ENCODE results near the gene UMPS.
"Not testable (repeated sequence)": the region's sequence is repeated elsewhere in the genome, so short reads cannot be mapped to it uniquely, and the experiment has no call there.

Gene UMPS

DNA sequence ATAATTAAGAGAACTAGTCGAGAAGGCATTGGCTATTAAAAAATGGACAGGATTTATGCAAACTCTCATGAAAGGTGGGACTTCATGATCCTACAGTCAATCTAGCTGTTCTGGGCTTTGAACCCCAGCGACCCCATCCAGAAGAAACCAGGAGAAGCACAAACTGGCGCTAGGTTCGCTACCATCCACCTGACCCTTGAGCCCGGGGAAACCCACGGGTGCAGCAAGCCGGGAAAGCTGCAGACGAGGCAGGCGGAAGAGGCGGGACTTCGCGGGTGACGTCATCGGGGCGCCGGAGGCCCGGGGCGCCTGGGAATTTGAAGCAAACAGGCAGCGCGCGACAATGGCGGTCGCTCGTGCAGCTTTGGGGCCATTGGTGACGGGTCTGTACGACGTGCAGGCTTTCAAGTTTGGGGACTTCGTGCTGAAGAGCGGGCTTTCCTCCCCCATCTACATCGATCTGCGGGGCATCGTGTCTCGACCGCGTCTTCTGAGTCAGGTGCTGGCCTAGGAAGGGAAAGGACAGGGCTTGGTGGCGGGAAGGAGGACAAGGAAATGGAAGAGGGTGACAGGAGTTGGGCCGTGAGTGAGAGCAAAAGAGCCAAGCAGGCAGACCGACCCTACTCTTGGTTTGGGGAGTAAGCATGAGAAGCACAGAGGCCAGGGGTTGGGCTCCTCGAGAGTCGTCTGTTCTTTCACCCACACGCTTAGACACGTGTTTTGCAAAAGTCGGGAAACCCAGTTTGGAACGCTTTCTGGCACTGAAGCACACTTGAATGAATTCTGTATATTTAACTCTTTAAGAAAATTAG, at the start of gene UMPS:
Gene UMPS, plus strand, starts transcription at position 324 of the 812 bp plus-strand sequence. Its CDS starts 20 bp downstream, at position 344.
- peak; percentile 73 to 84 for DNase-seq

DNA sequence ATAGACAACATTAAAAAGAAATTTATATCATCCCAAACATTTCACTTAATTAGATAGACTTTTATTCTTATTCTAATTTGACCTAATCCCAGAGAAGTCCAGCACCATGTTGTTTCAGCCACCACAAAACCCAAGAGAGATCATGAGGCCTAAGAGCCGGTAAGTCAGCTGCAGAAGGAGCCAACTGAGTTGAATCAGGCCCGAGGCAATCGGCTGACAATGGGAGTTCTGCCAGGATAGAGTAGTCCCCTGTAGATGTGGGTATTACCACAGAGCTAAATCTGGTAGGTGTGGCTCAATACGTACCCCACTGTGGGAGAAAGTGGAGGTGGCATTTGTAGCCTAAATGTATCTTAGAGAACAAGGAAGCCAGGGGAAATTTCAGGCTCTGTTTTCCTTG, 49.7 kb upstream of the UMPS start:
- DNase-seq: no peak

DNA sequence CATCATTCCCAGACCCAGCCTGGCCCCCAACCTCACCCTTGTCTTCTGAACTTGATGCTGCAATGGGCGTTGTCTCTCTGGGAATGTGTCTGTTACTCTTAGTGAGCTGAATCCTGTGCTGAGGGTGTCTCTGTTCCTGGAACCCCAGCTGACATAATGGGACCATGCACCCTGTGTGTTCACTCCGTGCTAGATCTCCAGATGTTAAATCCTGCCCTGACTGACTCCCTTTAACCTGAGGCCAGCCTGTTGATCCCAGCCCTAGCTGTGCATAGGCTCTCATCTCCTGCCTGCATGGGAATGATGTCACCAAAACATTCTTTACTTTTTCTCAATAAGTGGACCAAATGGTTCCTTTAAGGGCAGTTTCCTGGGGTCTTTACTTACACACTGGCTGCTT, 48.0 kb upstream of the UMPS start:
- DNase-seq: no peak

DNA sequence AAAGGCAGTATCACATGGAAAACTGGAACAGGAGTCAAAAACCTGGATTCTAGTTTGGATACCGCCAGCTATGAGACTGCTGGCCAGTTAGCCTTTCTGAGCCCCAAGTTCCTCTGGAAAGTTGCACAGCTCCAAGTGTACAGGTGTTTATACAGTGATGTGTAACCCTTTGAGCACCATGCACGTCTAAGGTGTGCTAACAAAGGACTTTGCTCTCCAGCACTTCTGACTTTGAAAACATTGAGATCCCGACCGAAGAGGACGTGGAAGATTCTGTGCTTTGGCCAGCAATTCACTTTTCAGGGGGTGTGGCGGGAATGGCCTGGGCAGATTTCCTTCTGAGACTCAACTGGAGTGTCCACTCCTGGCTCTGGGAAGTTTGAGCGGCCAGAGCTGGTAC, 45.8 kb upstream of the UMPS start:
- no peak for DNase-seq

DNA sequence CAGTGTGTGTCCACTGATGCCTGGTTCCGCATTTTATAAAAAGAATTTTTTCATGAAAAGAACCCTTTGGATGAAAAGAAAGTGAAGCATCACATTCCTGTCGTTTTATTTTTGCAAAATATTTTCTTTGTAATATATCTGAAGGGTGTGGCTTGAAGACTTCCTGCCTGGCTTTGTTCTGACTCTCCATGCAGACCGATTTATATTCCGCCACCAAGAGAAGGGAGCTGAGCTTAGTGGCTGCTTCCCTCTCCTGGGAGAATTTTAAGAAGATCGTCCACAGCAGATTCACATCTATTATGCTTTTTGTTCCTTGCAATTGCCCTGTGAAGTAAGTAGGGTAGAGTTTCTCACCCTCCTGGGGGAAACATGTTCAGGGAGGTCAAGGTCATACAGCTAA, 45.2 kb upstream of the UMPS start:
- no peak for DNase-seq

DNA sequence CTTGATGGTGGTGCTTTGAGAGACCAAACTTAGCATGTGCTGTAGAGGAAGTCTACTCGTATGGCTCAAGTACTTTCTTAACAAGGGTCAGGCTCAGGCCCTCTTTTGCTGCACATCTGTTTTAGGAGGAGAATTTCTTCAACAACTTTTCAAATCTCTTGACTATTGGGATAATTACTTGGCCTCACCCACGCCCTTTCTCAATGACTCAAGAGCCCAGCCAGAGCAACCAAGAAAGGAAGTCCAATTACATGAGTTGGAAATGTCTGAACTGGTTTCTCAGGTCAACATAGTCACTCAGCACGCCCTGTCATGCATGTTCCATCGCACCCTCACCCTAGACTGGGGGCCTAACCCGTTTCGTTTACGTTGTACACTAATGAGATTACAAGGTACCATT, 44.8 kb upstream of the UMPS start:
- no peak for DNase-seq

DNA sequence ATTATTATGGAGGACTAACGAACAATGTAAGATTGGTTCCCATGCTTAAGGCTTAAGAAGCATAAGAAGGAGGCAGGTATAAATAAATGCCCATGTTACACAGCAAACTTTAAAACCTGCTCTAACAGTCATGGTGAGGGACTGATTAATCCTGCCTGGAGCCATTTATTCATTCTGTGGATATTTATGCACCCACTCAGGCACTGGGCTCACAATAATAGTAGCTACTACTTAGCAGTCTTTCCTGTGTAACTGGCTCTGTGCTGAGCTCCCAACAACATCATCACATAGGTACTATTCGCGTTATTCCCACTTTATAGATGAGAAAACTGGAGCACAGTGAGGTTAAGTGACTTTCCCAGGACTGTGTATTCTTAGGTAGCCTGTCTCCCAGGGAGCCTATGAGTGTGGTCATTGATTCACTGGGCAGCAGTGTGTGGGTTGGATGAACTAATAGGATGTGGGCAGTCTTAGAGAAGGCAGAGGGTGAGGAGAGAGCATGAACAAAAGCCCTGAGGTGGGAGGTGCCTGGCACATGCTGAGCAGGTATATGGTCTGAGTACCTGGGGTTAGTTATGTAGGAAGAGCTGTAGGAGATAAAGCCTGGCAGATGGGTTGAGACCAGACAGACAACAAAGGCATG, 44.1 kb upstream of the UMPS start:
- DNase-seq: no peak

DNA sequence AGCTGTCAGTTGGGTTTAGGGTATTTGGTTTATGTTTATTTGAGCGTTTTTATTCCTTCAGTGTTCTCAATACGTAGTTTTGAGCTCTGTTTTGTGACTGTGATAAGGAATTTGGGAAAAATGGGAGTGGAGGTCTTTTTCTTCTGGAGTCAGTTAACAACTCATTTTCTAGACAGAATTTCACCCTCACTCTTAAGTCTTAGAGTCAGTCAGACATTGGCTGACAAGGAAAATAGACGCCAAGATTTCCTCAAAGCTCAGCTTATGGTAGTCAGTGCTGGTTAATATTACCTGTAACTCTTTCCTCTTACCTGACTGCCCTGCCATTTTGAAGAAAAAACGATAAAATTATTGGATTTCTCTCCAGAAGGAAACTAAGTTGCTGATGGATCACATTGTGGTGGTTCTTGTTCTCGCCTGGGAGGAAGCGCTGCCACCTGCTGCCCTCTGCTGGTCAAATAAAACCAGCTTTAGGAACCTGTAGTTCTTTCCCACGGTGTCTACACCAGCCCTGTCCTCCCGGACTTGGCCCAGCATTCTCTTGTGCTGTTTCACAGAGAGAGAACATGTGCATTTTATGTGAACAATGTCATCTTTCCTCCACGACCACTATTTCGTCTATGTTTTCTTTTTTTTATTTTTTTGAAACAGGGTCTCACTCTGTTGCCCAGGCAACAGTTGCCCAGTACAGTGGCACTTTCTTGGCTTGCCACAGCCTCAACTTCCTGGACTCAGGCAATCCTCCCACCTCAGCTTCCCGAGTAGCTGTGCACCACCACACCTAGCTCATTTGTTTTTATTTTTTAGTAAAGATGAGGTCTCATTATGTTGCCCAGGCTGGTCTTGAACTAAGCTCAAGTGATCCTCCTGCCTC, 41.4 kb upstream of the UMPS start:
- DNase-seq: peak; percentile 5 to 29

DNA sequence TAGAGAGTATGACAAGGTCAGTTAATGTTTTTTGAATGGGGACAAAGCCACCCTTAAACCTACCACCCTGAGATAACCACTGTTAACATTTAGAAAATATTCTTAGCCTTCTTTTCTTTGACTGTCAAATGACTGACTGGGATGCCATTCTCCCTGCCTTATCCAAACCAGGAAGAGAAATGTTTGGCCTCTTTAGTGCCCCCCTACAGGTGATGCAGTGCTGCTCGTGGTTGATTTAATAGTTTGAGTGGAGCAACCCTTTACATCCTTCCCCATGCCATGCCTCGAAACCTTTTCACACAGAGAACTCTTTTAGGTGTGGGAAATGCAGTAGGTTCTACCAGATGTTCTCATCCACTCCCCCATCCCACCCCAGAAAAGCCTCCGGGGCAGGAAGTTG, 38.7 kb upstream of the UMPS start:
- DNase-seq: no peak

DNA sequence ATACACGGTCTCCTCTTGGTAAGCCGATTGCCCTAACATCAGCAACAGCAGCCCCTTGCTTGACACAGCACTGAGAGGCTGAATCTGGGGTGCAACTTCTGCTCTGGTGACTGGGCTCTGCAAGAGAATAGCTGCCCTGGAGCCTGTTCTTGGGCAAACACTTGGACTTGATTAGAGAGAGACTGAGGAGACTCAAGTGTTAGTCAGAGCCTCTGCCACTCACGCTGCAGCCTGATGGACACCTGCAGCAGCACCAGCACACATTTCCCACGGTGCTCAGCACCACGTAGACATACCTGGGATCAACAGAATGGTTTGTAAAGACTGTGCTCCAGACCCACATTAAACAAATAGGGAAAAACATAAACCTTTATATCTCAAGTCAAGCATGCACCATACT, 35.8 kb upstream of the UMPS start:
- no peak for DNase-seq

DNA sequence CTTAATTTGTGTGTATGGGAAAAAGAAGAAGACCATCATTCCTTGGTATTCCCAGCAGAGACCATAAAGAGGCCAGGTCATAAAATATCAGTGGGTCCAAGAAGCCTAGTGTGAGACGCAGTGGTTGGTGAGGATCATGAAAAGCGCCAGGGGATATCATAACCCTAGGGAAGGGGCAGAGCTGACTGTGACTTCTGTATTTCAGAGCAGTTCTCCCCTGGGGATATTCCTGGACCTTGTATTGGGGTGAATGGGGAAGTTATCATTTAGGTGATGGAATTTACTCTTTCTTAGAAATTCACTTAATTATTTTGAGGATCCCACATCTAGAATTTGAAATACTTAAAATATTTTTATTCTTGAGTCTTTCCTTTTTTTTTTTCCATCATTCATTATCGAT, 34.9 kb upstream of the UMPS start:
- DNase-seq: no peak

DNA sequence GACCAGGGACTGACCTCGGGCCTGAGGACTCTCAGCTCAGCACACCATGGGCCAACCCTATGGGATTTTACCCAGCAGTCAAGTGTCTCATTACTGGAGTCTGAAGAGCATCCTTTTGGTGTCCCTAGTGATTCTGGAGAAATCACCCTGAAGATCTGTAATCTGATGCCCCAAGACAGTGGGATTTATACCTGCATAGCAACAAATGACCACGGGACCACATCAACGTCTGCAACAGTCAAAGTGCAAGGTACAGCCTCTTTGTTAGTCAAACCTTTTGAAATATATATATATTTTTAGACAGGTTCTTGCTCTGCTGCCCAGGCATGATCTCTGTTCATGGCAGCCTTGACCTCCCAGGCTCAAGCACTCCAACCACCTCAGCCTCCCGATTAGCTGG, 34.2 kb upstream of the UMPS start:
- DNase-seq: no peak

DNA sequence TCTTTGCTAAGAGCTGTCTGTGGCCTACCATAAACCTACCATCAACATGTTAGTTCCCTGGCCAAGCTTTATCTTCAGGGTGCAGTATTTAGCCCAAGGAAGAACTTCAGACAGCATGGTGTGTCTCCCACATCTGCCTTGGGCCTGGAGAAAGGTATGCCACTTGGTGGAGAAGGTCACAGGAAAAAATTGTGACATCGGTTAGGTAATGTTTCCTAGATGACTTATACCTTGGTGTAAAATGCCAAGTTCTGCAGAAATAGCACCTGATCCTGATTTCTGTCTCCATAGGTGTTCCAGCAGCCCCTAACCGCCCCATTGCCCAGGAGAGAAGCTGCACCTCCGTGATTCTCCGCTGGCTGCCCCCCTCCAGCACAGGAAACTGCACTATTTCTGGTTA, 33.0 kb upstream of the UMPS start:
- DNase-seq: no peak

DNA sequence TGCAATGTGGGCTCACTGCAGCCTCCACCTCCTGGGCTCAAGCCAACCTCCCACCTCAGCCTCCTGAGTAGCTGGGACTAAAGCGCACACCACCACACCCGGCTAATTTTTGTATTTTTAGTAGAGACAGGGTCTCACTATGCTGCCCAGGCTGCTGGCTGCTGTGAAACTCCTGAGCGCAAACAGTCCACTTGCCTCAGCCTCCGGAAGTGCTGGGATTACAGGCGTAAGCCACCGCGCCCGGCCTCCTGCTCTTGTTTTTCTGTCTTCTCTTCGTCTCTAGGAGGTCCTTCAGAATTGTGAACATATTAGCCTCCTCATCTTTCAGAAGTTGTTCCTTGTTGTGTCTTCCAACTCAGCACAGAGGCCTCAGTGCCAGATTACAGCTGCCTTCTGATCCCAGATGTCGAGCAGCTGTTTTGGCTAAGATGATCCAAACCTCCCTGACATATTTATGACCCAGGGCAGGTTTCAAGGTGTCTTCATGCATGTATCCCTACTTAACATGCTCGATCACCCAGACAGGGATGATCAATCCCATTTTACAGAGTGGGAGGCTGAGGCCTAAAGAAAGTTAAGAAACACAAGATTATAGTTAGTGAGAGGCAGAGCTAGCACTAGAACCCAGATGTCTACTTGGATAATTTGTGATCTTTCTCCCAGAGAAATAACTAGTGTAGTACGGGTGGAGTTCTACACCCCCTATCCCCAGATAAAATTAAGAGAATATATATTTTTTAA, 32.1 kb upstream of the UMPS start:
- DNase-seq: no peak

DNA sequence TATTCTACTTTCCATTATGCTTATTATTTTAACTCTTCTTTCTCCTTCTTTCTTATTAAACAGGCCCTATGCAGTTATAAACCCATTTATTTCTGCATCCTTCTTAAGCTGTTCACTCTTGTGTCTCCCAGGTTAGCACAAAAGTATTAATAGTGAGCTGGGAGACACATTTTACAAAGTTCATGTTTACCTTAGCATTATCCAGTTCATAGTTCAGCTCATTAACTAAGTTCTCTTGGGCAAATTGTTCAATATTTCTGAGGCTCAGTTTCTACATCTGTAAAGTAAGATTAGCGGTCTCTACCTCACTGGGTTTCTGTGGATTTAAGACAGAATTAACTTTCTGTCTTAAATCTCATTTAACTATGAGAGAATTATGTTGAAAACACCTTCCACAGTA, 31.2 kb upstream of the UMPS start:
- DNase-seq: no peak

DNA sequence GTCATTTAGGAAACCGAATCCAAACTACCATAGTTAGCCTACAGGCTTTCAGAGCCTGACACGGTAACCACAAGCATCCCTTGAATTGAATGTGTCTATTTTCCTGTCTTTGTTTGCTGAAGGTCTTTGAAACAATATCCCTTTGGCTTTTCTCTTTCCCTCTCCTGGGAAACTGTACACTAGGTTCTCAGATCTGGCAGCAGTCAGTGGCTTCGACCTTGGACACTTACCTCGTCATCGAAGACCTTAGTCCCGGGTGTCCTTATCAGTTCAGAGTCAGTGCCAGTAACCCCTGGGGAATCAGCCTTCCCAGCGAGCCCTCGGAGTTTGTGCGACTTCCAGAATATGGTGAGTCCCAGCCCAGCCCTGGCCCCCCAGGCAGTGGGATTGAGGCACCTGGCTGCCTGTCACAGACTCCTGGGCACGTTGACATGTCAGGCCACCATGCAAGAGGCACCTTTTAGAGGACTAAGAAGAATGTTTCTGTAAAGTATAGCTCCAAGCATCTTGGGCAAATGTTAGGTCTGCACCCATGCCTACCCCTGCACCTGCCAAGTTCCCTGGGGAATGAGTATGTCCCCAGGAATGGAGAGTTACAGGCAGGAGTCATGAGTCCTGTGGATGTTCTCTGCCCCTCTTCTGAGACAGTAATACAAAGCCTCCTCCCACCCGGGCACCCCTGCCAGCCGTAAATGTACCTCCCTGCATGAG, 30.4 kb upstream of the UMPS start:
- no peak for DNase-seq

DNA sequence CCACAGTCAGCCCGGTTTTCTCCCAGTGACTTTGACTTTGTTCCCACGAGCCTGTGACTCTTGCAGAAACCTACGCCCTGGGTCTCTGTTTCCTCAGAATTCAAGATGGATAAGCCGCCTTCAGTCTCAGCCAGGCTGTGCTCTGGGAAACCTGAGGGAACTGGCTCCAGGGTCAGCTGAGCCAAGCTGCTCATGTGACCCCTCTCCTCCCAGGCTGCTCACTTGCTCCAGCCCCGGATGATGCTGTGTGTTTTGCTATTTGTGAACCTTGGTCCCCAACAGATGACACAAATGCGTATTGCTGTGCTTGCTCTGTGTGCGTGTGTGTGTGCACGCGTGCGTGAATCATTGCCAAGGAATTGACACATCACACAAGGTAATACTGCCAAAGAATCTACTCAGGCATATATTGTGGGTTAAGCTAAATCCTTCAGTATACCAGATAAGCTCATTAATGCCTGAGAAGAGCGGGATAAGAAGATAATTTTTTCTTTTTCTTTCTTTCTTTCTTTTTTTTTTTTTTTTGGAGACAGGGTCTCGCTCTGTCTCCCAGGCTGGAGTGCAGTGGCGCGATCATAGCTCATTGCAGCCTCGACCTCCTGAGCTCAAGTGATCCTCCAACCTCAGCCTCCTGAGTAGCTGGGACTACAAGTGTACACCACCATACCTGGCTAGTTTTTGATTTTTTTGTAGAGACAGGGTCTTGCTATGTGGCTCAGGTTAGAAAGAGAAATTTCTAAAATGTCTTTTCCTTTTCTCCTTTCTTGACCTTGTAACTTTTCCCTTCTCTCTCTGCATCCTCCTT, 29.2 kb upstream of the UMPS start:
- DNase-seq: no peak

DNA sequence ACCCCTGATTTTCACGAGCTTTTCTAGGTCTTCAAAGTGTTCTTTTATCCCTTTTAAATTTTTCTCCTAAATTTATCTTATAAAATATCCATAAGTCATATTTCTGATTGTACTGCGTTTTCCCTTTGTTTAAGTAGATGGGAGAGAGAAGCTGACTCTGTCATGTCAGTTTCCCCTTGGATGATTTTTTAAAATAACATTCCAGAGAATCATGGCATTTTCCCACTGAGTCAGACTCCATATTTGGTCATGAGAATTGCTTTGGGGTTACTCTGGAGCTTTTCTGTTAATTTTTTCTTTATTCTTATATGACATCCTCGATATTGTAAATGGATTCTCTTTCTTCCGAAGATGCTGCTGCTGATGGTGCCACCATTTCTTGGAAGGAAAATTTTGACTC, 28.6 kb upstream of the UMPS start:
- no peak for DNase-seq

DNA sequence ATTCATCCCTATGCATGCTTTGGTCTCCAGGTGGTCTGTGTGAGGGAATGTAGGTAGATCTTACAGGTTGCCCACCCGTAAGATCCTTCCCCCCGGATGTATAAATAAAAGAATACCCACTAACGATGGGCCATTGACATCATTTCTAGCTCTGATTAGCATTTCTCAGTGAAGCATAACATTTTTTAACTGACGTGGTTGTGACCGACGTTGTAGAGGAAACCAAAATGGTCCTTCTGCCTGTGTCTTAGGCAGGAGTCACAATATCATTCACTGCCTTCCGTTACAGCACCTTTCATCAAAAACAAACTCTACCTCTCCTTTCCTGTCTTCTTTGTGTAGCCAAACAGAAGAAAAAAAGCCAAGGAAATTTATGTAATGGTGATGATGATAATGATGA, 27.3 kb upstream of the UMPS start:
- no peak for DNase-seq

DNA sequence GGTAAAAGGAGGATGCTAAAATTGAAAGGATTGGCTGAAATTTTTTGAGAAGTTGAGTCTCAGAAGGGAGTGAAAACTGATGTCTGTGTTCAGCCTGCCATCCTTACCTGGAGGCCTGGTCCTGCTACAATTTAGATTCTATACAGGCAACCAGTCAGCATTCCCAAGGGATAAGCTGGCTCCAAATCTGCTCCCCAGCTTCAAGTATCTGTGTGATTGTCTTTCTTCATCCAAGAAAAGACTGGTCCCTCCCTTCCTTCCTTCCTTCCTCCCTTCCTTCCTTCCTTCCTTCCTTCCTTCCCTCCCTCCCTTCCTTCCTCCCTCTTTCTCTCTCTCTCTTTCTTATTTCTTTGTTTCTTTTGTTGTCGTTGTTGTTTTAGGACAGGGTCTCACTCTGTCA, 24.7 kb upstream of the UMPS start:
- DNase-seq: no peak

DNA sequence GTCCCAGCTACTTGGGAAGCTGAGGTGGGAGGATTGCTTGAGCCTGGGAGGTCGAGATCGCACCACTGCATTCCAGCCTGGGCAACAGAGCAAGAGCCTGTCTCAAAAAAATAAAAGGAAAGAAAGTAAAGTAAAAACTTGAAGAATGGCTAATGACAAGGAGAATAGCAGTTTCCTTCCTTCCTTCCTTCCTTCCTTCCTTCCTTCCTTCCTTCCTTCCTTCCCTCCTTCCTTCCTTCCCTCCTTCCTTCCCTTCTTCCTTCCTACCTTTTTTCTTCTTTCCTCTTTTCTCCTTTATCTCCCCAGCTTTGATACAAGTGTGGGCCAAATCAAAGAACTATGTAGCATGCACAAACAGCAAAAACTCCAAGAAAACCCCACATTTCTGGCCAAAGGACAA, 23.0 kb upstream of the UMPS start:
- DNase-seq: not testable (repeated sequence)

DNA sequence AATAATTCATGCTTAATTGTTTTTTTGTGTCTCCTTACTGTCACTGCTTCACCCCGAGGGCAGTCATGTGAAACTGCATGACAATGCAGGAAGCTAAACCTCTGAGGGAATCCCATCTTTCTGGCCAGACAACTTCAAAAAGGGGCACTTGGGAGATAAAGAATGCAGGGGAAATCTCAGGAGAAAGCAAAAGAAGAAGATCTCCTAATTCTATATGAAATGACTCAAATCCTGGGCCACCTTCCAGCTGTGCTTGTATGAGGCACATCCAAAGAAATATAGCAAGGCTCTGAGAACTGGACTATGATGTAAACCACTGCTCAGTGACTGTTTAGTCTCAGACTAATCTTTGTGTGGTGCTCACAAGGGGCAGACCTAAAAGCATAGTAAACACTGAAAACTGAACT, 22.6 kb upstream of the UMPS start:
- DNase-seq: no peak
